ENCODE measurements around the gene PRKAG2. TPM values are rescaled to one million over a fixed set of nuclear protein-coding genes. Genes with fewer than 3 reads are reported as not detected.
"Not testable (repeated sequence)": the region's sequence is repeated elsewhere in the genome, so short reads cannot be mapped to it uniquely, and the experiment has no call there.

The PRKAG2 gene
- 10 to 100 TPM; 46.1 to 54.6 TPM for total RNA-seq
- long read RNA-seq, transcript PRKAG2-203 (12 exons, 2,318 nt), result major isoform, 13 of 40 reads
- long read RNA-seq, partial matches to known transcripts, result 6 of 40 reads
- long read RNA-seq, other reads (novel, unspliced or antisense), result 19 of 40 reads

- peak; percentile 36 for ATAC-seq
- intact Hi-C loops (cut with DNase I, micrococcal nuclease), result no loop called here
Observed at GRCh38 chr7:151876899-151877777, at the start of gene PRKAG2. Gene PRKAG2 (minus strand): TSS chr7:151877115. CDS start chr7:151876620, 495 bp downstream.

GRCh38 chr7:151926336-151926712 lies 49.4 kb upstream of the PRKAG2 start:
- no peak for DNase-seq
- no peak for ATAC-seq
- intact Hi-C loops (cut with DNase I, micrococcal nuclease), result no loop called here

More at GRCh38 chr7:151876899-151877777, at the start of gene PRKAG2:
- DNase-seq, result peak; percentile 77 to 84

- peak; percentile 86 to 92 for DNase-seq
- peak; percentile 78 for ATAC-seq
- intact Hi-C loops (cut with DNase I, micrococcal nuclease), result no loop called here
Observed at GRCh38 chr7:151925446-151926335, 48.8 kb upstream of the PRKAG2 start.

GRCh38 chr7:151924508-151924907 lies 47.6 kb upstream of the PRKAG2 start:
- DNase-seq (peak; percentile 78 to 80), ATAC-seq (peak; percentile 74)
- intact Hi-C loops (cut with DNase I, micrococcal nuclease), result no loop called here

- DNase-seq (peak in 1 of 2 donors; percentile 12), ATAC-seq (no peak)
- intact Hi-C loops (cut with DNase I, micrococcal nuclease), result no loop called here
Observed at GRCh38 chr7:151924001-151924400, 47.1 kb upstream of the PRKAG2 start.

GRCh38 chr7:151923097-151923876 lies 46.4 kb upstream of the PRKAG2 start:
- intact Hi-C loops (cut with DNase I, micrococcal nuclease), result no loop called here
- DNase-seq (peak in 1 of 2 donors; percentile 25), ATAC-seq (no peak)

- intact Hi-C loops (cut with DNase I, micrococcal nuclease), result no loop called here
- no peak for DNase-seq
- ATAC-seq, result no peak
Observed at GRCh38 chr7:151921451-151921850, 44.5 kb upstream of the PRKAG2 start.

GRCh38 chr7:151920488-151920887 lies 43.6 kb upstream of the PRKAG2 start:
- ATAC-seq, result no peak
- intact Hi-C loops (cut with DNase I, micrococcal nuclease), result no loop called here
- no peak for DNase-seq

- DNase-seq, result no peak
- intact Hi-C loops (cut with DNase I, micrococcal nuclease), result no loop called here
- ATAC-seq, result no peak
Observed at GRCh38 chr7:151919595-151919994, 42.7 kb upstream of the PRKAG2 start.

GRCh38 chr7:151918510-151918843 lies 41.6 kb upstream of the PRKAG2 start:
- DNase-seq (peak in 1 of 2 donors; percentile 30), ATAC-seq (peak; percentile 39)
- intact Hi-C loops (cut with DNase I, micrococcal nuclease), result no loop called here

- DNase-seq (peak; percentile 65 to 84), ATAC-seq (peak; percentile 93)
- intact Hi-C loops (cut with DNase I, micrococcal nuclease), result no loop called here
Observed at GRCh38 chr7:151917791-151918509, 41.0 kb upstream of the PRKAG2 start.

- DNase-seq (no peak), ATAC-seq (no peak)
- intact Hi-C loops (cut with DNase I, micrococcal nuclease), result no loop called here
Observed at GRCh38 chr7:151914051-151914450, 37.1 kb upstream of the PRKAG2 start.

- ATAC-seq; DNase-seq; intact Hi-C loops (cut with DNase I, micrococcal nuclease): not testable (repeated sequence)
Observed at GRCh38 chr7:151910655-151911054, 33.7 kb upstream of the PRKAG2 start.

GRCh38 chr7:151907115-151907514 lies 30.2 kb upstream of the PRKAG2 start:
- intact Hi-C loops (cut with DNase I, micrococcal nuclease); DNase-seq; ATAC-seq: not testable (repeated sequence)

GRCh38 chr7:151905766-151906165 lies 28.9 kb upstream of the PRKAG2 start:
- no peak for ATAC-seq
- intact Hi-C loops (cut with DNase I, micrococcal nuclease), result no loop called here
- no peak for DNase-seq

GRCh38 chr7:151905353-151905752 lies 28.4 kb upstream of the PRKAG2 start:
- intact Hi-C loops (cut with DNase I, micrococcal nuclease), result no loop called here
- ATAC-seq, result no peak

GRCh38 chr7:151904270-151904669 lies 27.4 kb upstream of the PRKAG2 start:
- intact Hi-C loops (cut with DNase I, micrococcal nuclease), result no loop called here
- ATAC-seq, result no peak
- DNase-seq, result no peak

More at GRCh38 chr7:151905353-151905752, 28.4 kb upstream of the PRKAG2 start:
- DNase-seq, result no peak
